NCI-H1694 (cell line): ENCODE results near the gene ANAPC15.
A peak's percentile ranks its signal among the peaks of the same experiment; 100 is the strongest.
"Not testable (repeated sequence)": the region's sequence is repeated elsewhere in the genome, so short reads cannot be mapped to it uniquely, and the experiment has no call there.

ENCODE experiments used
- DNase-seq: peaks from one replicate; lab custom pipeline; 2025; lab: John Stamatoyannopoulos, UW

The ANAPC15 gene

GRCh38 chr11:72112143-72112977 lies at the start of gene ANAPC15:
Gene ANAPC15 (minus strand): TSS chr11:72112695. CDS start chr11:72111276, 1,419 bp downstream.
- DNase-seq, result peak; percentile 98

DNA sequence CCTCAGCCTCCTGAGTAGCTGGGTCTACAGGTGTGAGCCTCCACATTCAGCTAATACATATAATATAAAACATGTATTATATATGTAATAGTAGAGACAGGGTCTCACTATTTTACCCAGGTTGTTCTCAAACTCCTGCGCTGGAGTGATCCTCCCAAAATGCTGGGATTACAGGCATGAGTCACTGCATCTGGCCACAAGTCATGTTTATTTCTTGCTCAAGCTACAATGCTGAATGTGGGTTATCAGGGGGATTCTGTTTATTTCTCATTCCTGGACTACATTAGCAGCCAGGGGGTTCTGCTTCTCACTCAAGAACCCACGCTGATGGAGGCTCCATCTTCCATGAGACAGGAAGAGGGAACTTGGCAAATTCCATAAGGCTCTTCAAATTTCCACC lies 47.8 kb upstream of the ANAPC15 start:
- no peak for DNase-seq

DNA sequence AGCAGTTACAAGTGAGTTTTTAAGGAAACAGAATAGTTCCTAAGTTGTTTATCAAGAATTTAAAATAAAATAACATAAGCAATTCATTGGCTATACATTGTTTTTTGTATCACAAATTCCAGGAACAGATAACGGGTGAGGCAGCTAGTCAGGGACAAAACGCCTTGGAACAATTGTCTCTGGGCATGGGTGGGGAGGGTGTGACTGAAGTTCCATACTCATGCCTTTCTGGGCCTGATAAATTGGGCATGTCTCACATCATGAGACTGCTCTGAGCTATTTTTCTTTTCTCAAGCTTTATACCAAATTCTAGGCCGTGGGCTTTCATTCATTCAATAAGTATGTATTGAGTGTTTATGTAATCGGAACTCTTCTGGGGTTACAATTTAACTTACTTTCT lies 44.6 kb upstream of the ANAPC15 start:
- DNase-seq, result no peak

GRCh38 chr11:72155751-72156150 lies 43.3 kb upstream of the ANAPC15 start:
- no peak for DNase-seq

GRCh38 chr11:72154816-72155215 lies 42.3 kb upstream of the ANAPC15 start:
- no peak for DNase-seq

DNA sequence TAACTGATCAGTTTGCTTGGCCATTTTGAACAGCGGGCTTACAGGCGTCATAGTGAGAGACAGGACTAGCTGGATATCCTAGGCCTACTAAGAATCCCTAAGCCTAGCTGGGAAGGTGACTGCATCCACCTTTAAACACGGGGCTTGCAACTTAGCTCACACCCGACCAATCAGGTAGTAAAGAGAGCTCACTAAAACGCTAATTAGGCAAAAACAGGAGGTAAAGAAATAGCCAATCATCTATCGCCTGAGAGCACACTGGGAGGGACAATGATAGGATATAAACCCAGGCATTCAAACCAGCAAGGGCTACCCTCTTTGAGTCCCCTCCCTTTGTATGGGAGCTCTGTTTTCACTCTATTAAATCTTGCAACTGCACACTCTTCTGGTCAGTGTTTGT lies 41.4 kb upstream of the ANAPC15 start:
- not testable (repeated sequence) for DNase-seq

DNA sequence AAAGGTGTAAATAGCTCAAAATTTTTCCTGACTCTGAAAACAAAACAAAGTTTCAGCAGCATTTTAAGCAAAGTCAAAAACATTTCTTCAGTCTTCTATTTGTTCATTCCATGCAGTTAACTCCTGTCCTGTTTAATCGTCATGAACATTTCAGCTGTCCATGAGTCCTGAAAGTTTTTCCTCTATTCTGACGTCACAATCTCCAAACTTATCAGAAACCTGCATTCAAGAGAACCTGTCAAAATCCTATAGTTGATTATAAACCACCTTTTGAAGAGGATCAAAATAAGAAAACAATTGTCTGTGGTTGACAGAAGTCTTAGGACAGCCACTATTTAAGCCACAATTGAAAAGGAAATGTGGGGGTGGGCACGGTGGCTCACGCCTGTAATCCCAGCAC lies 38.4 kb upstream of the ANAPC15 start:
- DNase-seq, result no peak

- no peak for DNase-seq
Measured at GRCh38 chr11:72146625-72147024, 34.1 kb upstream of the ANAPC15 start.

- DNase-seq, result no peak
Measured at GRCh38 chr11:72144807-72145565, 32.5 kb upstream of the ANAPC15 start.

DNA sequence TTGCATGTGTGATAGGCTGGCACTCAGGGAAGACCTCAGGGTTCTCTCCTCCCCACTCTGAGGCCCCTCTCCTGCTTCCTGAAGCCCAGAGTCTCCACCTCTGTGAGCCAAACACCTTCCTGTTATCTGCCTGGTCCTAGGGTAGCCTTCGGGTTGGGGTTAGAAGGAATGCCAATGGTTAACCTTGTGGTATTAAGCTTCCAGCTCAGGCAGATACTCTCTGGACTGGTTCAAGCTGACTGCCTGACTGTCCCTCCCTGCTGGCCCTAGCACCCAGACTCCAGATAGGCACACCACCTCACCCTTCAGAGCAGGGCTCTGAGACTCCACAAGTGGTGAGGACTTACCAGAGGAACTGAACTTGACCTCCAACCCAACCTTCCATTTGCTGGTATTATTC lies 30.0 kb upstream of the ANAPC15 start:
- DNase-seq, result not testable (repeated sequence)

DNA sequence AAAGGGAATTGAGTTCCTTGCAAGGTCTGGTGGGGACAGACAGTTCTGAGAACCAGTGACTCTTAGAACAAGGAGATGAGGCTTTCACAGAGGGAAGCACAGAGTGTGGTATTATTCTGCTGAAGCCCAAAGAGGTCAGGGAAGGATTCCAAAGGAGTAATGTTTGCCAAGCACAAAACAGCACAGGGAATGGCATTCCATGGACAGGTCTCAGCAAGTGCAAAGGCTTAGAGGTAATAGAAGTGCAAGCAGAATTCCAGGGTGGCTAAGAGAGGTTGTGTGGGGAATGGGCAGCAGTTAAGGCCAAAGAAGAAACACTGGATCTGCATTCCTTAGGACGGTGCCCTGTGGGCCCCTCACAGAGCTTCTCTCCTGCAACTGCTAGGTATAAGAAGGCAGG lies 29.6 kb upstream of the ANAPC15 start:
- DNase-seq, result not testable (repeated sequence)

DNA sequence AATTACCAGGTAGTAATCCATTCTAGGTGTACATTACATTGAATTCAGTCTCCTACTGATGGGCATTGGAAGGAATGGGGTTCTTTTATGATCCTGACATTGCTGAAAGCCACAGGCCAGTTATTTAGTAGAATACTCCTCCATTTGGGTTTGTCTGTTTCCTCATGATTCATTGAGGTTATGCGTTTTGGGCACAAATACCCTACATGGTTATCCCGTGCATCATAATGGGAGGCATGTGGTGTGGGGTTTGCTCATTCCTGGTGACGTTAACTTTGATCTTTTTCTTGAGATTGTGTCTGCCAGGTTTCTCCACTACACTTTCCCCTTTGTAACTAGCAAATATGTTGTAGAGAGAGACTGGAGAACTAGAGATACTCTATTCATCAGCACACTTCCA lies 28.6 kb upstream of the ANAPC15 start:
- no peak for DNase-seq

DNA sequence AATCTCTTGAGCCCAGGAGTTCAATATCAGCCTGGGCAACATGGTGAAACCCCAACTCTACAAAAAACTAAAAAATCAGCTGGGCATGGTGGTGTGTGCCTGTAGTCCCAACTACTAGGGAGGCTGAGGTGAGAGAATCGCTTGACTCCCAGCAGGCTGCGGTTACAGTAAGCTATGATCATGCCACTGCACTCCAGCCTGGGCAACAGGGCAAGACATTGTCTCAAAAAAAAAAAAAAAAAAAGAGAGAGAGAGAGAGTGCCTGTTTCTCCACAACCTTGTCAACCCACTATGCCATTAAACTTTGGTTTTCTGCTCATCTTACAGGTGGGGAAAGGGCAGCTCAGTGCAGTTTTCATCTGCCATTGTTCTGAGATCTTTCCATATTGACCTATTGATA lies 28.2 kb upstream of the ANAPC15 start:
- no peak for DNase-seq

DNA sequence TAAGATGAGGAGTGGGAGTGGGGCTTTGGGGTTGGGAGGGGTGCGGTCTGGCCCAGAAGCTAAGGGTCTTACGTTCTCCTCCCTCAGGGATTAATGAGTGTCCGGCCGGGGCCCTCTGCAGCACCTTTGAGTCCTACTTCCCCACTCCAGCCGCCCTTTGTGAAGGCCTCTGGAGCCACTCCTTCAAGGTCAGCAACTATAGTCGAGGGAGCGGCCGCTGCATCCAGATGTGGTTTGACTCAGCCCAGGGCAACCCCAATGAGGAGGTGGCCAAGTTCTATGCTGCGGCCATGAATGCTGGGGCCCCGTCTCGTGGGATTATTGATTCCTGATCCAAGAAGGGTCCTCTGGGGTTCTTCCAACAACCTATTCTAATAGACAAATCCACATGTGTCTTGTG lies 27.0 kb upstream of the ANAPC15 start:
- DNase-seq, result no peak

DNA sequence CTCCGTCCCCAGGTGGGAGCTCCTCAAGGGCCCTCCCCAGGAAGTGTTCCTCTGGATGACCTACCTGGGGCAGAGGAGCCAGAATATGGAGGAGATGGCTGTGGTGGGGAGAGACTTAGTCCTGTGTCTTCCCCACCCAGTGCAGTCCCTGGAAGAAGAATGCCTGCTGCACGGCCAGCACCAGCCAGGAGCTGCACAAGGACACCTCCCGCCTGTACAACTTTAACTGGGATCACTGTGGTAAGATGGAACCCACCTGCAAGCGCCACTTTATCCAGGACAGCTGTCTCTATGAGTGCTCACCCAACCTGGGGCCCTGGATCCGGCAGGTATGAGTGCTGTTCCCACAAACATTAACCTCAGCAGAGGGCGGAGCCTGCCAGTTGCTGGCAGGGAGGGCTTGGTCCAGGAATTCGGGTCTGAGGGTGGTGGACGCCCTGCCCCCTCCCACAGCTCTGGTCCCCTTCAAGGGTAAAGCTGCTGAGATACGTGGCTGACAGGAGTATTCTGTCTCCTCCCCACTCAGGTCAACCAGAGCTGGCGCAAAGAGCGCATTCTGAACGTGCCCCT lies 26.4 kb upstream of the ANAPC15 start:
- no peak for DNase-seq

DNA sequence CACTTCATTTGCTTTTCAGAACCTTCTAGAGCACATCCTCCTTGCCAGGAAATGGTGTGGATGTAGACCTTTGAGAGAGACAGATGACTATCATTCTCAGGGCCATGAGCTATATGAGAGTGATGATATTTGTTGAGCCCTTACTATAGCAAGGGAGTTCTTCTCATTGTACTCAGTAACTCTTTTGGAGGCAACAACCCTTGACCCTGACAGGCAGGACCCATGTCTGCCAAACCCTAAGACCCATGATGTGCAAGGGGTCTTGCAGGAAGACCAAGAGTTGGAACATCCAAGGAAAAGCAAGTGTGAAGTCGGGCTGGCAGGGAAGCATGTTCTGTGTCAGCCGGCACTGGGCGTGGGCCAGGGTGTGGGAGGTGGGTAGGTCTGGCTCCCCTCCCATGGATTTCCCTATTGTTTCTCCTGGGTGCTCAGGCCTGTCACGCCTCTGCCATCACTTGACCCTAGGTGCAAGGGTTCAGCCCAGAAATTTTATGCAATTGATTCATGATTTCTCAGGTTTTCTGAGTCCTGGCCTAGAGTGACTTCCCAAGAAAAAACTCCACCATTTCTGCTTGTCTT lies 24.3 kb upstream of the ANAPC15 start:
- DNase-seq, result no peak

DNA sequence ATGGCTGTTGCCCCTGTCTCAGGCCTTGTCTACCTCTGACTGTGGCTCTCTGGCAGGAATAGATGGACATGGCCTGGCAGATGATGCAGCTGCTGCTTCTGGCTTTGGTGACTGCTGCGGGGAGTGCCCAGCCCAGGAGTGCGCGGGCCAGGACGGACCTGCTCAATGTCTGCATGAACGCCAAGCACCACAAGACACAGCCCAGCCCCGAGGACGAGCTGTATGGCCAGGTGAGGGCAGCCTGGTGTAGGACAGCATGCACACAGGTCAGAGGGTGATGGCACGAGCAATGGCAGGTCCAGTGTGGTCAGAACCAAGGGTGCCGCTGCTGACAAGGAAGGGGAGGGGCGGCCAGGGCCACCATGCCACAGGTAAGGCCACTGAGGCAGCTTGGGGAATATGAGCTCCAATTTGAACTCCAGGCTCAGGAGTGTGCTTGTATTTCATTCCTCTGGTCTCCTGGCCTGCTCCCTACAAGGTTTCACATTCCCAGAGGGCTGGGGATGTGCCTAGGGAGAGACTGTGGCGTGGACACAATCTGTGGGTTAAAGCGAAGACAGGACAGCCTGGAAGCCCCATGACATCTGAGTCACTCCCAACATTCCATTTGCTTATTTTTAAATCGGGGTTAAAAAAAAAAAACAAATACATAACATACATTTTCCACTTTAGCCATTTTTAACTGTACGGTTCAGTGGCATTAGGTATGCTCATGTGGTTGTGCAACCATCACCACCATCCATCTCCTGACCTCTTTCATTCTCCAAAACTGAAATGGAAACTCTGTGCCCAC lies 23.6 kb upstream of the ANAPC15 start:
- no peak for DNase-seq

DNA sequence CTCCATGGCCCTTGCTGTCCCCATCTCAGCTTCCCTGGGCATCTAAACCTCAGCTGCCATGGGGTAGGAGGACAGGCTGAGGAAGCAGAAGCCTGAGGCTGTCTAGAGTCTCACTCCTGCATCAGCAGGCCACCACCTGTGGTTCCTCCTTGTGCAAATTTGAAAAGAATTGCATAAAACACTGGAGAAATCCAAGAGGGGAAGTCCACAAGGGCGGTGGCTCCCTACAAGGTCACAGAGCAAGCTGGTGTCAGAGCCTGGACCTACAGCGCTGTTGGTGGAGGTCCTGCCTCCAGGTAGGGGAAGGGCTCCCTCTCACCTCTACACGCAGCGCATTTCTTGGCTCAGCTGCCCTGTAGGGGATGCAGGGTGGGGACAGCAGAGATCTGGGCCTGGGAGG lies 23.0 kb upstream of the ANAPC15 start, which contains the start of gene FOLR3:
Gene FOLR3, plus strand, starts transcription at position 253 of the 400 bp plus-strand sequence. CDS start 228 bp downstream, outside the sequence.
- DNase-seq, result not testable (repeated sequence)

DNA sequence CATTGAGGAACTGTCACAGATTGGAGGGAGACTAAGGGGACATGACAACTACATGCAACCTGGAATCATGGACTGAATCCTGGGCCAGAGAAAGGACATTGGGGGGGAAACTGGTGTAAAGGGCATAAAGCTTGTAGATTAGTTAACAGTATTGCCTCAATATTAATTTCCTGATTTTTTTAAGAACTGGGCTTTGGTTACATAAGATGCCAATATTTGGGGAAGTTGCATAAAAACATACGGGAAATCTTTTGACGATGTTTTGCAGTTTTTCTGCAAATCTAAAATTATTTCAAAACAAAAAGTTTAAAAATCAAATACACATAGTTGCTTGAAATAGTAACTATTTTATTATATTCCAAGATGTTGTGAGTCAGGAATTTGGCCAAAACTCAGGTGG lies 20.2 kb upstream of the ANAPC15 start:
- DNase-seq, result no peak

GRCh38 chr11:72129381-72129780 lies 16.9 kb upstream of the ANAPC15 start:
- no peak for DNase-seq

DNA sequence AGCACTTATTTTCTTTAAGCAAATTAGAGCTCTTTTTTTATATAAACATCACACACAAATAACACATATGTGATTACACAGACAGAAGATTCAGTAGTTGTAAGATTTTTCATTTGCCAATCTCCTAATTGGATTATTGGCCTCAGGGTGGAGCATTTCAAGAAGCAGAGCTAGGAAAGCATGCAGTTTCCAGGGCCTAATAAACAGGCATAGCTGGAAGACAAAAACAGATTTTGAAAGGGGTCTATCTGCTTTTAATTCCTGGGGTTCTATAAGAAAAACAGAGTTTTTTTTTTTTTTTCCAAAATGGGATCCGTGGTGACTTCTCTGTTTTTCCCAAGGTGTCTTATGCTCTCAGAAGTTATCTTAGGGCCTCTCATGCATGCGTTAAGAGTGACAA lies 15.4 kb upstream of the ANAPC15 start:
- DNase-seq, result no peak

DNA sequence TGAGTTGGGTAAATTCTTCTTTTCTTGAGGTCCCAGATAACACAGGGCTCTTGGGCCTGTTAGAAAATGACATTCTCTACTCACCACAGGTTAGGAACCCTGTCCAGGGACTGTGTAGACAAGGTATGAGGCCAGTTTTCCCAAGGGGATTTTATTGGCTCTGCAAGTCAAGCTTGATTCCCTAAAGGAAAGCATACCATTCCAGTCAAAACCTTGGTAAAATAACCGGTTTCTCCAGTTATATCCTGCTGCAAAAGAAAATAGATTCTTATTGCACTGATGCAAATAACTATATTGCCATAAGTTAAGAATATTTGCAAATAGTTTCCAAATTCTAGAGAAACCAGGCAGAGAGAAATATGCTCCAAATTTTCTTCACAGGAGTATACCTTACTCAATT lies 13.5 kb upstream of the ANAPC15 start:
- no peak for DNase-seq
